HG03571 (cell line): ENCODE results near the gene PRKD2.
"Not testable (repeated sequence)": the region's sequence is repeated elsewhere in the genome, so short reads cannot be mapped to it uniquely, and the experiment has no call there.

ENCODE experiments used
- ATAC-seq: cut with Tn5 transposase; IDR thresholded peaks from one replicate; pipeline ENCODE4 v1.9.1; 2021; ENCODE audit not compliant: unreplicated experiment

Gene PRKD2

DNA sequence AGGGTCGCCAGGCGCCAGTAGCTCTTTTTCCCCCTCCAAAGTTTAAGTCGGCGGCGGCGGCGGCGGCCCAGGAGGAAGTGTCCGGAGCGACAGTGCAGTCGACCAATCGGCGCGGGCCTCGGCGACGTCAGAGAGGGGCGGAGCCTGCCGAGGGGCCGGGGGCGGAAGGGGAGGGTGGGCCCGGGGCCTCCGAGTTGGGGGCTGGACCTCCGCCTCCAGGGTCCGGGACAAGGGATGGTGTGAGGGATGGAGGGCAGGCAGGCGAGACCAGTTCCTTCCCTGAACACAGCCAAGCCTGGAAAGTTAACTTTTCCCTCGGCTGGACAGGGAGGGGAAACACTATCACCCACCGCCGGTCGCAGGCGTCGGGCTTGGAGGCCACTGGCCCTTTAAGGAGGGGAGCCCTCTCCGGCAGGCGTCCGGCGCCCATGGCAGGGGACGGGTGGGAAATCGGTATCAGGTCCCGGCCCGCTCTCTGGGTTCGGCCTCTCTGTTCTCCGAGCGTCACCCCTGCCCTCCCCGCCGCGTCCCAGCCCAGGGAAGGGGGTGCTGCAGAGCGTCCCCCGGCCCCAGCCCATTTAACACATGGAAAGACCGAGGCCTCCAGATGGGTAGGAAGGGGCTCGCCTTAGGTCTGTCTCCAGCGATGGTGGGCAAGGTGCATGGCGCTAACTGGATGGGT, at the start of gene PRKD2:
Gene PRKD2 (minus strand): TSS at position 81 of the 682 bp plus-strand sequence. CDS start 744 bp downstream, outside the sequence.
- ATAC-seq, result no peak

DNA sequence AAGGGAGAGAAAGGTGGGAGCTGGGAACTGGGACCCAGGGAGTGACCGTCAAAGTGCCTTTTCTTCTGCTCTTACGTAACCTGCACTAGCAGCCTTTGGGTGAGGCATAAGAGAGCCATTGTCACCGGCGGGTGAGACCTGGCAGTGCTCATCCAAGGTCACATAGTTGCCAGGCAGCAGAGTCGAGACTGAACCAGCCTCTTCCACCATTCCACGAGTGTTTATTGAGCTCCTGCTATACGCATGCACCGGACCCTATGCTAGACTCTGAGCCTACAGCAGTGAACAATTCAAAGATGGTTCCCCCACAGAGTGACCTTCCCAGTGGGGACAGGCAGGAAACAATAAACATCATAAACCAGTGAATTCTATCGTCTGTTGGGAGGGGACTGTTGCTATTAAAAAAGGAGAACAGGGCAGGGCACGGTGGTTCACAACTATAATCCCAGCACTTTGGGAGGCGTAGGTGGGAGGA, 47.9 kb upstream of the PRKD2 start:
- no peak for ATAC-seq

DNA sequence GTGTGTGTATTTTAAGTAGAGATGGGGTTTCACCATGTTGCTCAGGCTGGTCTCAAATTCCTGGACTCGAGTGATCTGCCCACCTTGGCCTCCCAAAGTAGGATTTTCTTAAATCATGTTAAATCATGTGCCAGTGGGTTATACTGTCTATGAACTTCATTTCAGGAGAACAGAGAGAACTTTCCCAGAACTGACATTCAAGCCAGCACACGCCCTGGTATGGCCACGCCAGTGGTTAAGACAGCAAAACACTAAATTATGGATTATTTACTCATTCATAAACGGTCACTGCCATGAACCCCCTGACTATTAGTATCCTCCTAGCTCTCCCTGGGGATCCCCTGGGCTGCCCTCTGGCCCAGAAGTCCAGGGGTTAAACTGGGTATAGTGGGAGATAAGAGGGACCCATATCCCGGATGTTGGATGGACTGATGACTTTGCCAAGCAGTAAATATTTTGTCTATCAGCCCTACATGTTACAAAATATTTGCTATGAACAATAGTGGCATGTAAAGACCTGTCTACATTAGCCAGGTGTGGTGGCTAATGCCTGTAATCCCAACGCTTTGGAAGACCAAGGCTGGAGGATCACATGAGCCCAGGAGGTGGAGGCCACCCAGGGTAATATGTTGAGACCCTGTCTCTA, 45.5 kb upstream of the PRKD2 start:
- ATAC-seq, result no peak

- ATAC-seq, result no peak
Observed at GRCh38 chr19:46761418-46761831, 44.5 kb upstream of the PRKD2 start.

DNA sequence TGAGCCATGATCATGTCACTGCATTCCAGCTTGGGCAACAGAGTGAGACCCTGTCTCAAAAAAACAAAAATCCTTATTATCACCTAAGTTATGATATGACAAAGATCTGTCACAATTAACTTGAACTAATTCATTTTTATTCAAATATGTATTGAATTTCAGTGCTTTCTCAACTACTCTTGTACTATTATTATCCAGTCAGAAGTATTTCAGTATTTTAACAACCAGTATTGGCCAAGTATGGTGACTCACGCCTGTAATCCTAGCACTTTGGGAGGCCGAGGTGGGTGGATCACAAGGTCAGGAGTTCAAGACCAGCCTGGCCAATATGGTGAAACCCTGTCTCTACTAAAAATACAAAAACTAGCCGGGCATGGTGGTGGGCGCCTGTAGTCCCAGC, 44.0 kb upstream of the PRKD2 start:
- ATAC-seq, result not testable (repeated sequence)

DNA sequence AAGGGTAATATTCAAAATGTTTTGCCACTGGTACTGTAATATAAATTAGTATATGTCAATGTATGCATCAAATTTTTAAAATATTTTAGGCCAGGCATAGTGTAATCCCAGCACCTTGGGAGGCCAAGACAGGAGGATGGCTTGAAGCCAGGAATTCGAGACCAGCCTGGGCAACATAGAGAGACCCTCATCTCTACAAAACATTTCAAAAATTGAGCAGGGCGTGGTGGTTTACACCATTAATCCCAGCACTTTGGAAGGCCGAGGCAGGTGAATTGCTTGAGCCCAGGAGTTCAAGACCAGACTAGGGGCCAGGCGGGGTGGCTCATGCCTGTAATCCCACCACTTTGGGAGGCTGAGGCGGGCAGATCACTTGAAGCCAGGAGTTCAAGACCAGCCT, 43.4 kb upstream of the PRKD2 start:
- no peak for ATAC-seq

DNA sequence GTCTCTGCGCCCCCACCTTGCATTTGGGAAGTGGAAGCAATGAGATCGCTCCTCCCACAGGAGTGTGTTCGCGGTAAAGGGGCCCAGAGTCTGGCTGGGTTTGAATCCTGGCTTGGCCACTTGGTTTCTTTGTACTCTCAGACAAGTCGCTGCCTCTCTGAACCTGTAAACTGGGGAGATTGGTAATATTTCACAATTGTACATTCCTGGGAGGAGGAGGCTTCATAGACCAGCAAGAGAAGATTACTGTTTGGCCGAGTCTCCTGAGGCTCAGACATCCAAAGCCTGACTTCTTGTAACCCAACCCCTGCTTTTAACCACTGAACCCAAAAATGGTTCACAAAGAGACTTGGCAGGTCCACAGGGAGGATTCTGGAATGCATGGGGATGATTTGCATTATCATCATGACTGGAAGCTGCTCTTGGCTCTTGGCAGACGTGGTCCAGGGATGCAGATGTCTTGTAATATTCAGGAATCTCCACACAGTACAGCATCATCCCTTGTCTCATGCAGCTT, 43.0 kb upstream of the PRKD2 start:
- no peak for ATAC-seq

DNA sequence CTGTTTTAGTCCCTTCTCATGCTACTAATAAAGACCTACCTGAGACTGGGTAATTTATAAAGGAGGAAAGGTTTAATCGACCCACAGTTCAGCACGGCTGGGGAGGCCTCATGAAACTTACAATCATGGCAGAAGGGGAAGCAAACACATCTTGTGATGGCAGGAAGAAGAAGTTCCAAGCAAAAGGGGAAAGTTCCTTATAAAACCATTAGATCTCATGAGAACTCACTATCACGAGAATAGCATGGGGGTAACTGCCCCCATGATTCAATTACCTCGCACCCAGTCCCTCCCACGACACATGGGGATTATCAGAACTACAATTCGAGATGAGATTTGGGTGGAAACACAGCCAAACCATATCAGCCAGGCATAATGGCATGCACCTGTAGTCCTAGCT, 42.3 kb upstream of the PRKD2 start:
- no peak for ATAC-seq

DNA sequence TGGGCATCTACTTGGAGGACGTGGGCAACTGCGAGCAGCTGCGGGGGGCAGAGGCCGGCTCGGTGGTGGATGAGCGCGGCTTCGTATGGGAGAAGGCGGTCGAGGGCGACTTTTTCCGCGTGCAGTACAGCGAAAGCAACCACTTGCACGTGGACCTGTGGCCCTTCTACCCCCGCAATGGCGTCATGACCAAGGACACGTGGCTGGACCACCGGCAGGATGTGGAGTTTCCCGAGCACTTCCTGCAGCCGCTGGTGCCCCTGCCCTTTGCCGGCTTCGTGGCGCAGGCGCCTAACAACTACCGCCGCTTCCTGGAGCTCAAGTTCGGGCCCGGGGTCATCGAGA, 39.6 kb upstream of the PRKD2 start:
- ATAC-seq, result no peak

DNA sequence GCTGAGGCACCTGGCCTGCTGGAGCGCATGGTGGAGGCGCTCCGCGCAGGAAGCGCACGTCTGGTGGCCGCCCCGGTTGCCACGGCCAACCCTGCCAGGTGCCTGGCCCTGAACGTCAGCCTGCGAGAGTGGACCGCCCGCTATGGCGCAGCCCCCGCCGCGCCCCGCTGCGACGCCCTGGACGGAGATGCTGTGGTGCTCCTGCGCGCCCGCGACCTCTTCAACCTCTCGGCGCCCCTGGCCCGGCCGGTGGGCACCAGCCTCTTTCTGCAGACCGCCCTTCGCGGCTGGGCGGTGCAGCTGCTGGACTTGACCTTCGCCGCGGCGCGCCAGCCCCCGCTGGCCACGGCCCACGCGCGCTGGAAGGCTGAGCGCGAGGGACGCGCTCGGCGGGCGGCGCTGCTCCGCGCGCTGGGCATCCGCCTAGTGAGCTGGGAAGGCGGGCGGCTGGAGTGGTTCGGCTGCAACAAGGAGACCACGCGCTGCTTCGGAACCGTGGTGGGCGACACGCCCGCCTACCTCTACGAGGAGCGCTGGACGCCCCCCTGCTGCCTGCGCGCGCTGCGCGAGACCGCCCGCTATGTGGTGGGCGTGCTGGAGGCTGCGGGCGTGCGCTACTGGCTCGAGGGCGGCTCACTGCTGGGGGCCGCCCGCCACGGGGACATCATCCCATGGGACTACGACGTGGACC, 39.1 kb upstream of the PRKD2 start:
- ATAC-seq, result no peak

GRCh38 chr19:46755077-46755852, 38.4 kb upstream of the PRKD2 start:
- ATAC-seq, result no peak

DNA sequence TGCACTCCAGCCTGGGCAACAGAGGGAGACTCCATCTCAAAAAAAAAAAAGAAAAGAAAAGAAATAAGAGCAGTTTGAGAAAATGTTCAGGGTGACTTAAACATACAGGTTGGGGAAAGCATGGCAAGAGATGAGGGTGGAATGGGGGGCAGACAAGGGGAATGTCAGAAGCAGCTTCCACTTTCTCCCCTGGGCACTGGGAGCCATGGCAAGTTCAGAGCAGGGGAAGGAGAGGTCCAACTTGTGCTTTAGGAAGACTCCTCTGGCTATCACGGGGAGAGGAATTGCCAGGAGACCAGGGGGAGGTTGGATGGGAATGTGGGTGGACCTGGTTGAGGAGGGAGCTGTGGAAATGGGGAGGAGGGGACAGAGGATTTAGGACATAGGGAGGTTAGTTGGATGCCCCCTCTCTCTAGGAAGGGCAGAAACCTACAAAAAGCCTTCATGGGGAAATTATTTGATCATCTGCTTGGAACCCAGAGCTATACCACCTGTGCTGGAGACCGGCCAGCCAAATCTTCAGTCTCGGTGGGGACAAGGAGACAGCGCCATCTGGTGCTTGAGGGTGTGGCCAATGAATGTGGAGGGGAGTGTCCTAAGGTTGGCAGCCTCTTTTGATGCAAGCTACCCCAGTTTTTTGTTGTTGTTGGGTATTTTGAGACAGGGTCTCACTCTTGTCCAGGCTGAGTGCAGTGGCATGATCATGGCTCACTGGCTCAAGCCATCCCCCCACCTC, 36.7 kb upstream of the PRKD2 start:
- no peak for ATAC-seq

GRCh38 chr19:46748325-46749109, 31.6 kb upstream of the PRKD2 start:
- ATAC-seq, result no peak

DNA sequence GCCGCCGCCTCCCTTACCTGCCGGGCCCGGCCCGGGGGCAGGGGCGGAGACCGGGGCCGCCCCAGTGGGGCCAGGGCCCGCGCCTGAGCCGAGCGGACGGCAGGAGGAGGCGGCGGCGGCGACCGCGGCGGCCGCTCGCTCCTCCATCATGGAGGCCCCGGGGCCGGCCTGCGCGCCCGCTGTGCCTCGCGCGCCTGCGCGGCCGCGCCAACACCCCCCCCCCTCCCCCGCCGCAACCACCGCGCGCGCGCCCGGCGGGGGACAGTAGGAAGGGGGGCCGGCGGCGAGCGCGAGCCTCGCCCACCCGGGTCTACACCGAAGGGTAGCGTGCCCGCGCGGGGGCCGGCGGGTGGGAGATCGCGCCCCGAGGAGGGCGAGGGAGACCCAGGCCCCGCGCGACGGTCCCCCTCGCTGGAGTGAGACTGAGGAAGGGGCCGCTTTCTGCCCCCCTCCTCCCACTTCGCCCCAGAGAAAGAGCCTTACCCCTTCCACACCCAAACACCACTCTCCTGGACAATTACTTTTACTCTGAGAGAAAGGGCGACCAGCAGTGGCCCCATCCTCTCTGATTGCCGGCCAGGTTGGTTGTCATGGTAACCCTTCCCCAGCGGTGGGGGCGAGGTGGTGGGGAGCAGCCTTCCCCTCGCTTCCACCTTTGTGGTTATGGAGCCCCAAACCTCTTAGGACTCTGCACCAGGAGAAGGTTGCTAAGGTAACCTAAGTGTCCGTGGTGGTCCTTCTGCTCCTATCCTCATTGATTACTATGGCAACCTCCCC, 29.6 kb upstream of the PRKD2 start, which contains the start of gene STRN4:
Gene STRN4 (minus strand): TSS at position 170 of the 777 bp plus-strand sequence. CDS start 20 bp downstream, at position 150.
- no peak for ATAC-seq

GRCh38 chr19:46745521-46746280, 28.8 kb upstream of the PRKD2 start, which contains the start of gene FKRP:
Gene FKRP (plus strand): TSS chr19:46746057. CDS start chr19:46755451, 9,394 bp downstream.
- peak; percentile 42 for ATAC-seq

GRCh38 chr19:46745030-46745429, 28.1 kb upstream of the PRKD2 start:
- no peak for ATAC-seq

GRCh38 chr19:46744005-46744691, 27.2 kb upstream of the PRKD2 start:
- ATAC-seq, result no peak
